GM19099 (cell line): ENCODE results near the gene ZNF76.

Source experiments
- POLR2A ChIP-seq: IDR thresholded peaks from 3 replicates; pipeline ENCODE4 v1.6.1; 2011; ENCODE audit warnings: low read depth; ENCODE audit not compliant: insufficient read length; ENCODE audit errors: extremely low read depth

Gene ZNF76

GRCh38 chr6:35259194-35259947 is at the start of gene ZNF76:
ZNF76 (plus strand) TSS chr6:35259735; CDS start chr6:35281152, 21,417 bp downstream.
- TF ChIP-seq POLR2A: peak; percentile 60

- no peak for TF ChIP-seq POLR2A
These were observed 46.2 kb upstream of the ZNF76 start for GRCh38 chr6:35213298-35213791.

- no peak for TF ChIP-seq POLR2A
These were observed 45.4 kb upstream of the ZNF76 start, which contains the start of gene SCUBE3 for GRCh38 chr6:35213824-35214756. SCUBE3 (plus strand) TSS chr6:35213956; CDS start chr6:35214419, 463 bp downstream.

GRCh38 chr6:35214869-35215664 is 44.5 kb upstream of the ZNF76 start:
- TF ChIP-seq POLR2A: no peak

- TF ChIP-seq POLR2A: no peak
These were observed 43.7 kb upstream of the ZNF76 start for GRCh38 chr6:35215665-35216411.

- TF ChIP-seq POLR2A: no peak
These were observed 43.2 kb upstream of the ZNF76 start for GRCh38 chr6:35216412-35216732.

GRCh38 chr6:35216851-35217811 is 42.4 kb upstream of the ZNF76 start:
- no peak for TF ChIP-seq POLR2A

GRCh38 chr6:35218021-35218420 is 41.5 kb upstream of the ZNF76 start:
- no peak for TF ChIP-seq POLR2A

- no peak for TF ChIP-seq POLR2A
These were observed 41.1 kb upstream of the ZNF76 start for GRCh38 chr6:35218456-35218855.

- no peak for TF ChIP-seq POLR2A
These were observed 39.7 kb upstream of the ZNF76 start for GRCh38 chr6:35219683-35220326.

- no peak for TF ChIP-seq POLR2A
These were observed 38.8 kb upstream of the ZNF76 start for GRCh38 chr6:35220711-35221110.

- no peak for TF ChIP-seq POLR2A
These were observed 36.1 kb upstream of the ZNF76 start for GRCh38 chr6:35223396-35223795.

- no peak for TF ChIP-seq POLR2A
These were observed 34.8 kb upstream of the ZNF76 start for GRCh38 chr6:35224720-35225119.
